ENCODE results near the gene PLAU.

The PLAU gene

GRCh38 chr10:73907841-73908517 is 3.0 kb upstream of the PLAU start:
- TF ChIP-seq CTCF (IDR thresholded peaks at IDR 0.05; ENCODE audit: low read depth, low read length, missing control alignments), result no peak
- H3K4me3 ChIP-seq (replicated peaks; ENCODE audit: low read depth, low read length), result no peak overlapping the region
- DNase-seq (ENCODE audit: extremely low read depth, low read depth), result no peak

DNA sequence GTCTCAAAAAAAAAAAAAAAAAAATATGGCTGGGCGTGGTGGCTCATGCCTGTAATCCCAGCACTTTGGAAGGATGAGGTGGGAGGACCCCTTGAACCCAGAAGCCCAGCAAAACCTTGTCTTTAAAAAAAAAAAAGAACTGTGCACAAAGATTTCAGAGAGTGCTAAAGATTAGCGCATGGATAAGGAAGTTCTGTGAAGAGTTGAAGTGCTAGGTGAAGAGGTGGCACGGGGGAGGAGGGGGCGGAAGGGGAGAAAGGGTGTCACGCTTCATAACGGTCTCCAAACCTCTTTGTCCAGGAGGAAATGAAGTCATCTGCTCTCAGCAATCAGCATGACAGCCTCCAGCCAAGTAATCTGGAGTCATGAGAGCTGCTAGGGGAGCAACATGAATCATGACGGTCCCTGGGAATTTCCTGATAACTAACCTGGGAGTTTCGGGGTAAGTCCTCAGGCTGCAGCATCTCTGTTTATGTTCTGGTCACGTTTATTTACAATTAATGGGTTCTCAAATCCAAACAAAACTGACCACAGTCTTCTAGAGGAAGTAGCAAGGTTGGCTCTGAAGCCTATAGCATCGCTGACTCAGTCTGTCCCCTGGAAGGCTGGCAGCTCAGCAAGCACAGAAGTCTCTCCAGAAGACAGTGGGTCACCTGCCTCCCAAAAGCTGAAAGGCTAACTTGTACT is 1.9 kb upstream of the PLAU start:
- peak overlapping the region; percentile 16 for H3K4me3 ChIP-seq (replicated peaks; ENCODE audit: low read depth, low read length)
- peak; percentile 99 for DNase-seq (ENCODE audit: extremely low read depth, low read depth)
- TF ChIP-seq CTCF (IDR thresholded peaks at IDR 0.05; ENCODE audit: low read depth, low read length, missing control alignments), result no peak

GRCh38 chr10:73909540-73910115 is 1.3 kb upstream of the PLAU start:
- TF ChIP-seq CTCF (IDR thresholded peaks at IDR 0.05; ENCODE audit: low read depth, low read length, missing control alignments), result no peak
- DNase-seq (ENCODE audit: extremely low read depth, low read depth), result no peak
- H3K4me3 ChIP-seq (replicated peaks; ENCODE audit: low read depth, low read length), result peak overlapping the region; percentile 16

DNA sequence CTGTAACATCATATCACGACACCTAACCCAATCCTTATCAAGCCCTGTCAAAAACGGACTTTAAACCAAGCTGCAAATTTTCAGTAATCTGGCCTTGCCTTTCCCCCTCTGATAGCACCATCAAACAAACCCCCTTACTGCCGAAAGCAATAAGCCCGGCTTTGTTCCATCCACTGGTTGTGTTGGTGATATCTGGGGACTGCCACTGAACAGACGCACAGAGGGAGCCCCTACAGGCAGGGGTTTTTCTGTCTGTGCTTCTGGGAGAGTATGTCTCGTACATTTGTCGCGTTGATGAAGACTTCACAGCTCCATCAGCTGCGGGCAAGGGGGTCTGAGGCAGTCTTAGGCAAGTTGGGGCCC is 550 bp upstream of the PLAU start:
- DNase-seq (ENCODE audit: extremely low read depth, low read depth), result no peak
- H3K4me3 ChIP-seq (replicated peaks; ENCODE audit: low read depth, low read length), result peak overlapping the region; percentile 75
- no peak for TF ChIP-seq CTCF (IDR thresholded peaks at IDR 0.05; ENCODE audit: low read depth, low read length, missing control alignments)

DNA sequence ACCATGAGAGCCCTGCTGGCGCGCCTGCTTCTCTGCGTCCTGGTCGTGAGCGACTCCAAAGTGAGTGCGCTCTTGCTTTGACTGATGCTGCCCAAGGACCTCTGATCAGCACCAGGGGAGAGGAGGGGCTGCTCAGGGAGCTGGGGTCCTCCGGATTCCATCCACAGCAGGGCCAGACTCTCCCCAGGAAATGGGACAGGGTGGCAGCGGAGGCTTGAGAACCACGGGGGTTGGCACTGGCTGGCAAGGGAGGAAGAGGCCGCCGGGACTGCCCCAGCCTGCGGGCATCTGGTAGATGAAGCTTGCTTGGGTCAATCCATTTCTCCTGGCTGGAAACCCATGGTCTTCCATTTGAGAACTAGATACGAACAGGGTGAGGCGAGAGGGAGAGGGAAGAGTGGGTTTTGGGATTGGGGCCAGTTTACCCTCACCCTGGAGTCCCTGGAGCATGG is 647 bp downstream of the PLAU start:
- TF ChIP-seq CTCF (IDR thresholded peaks at IDR 0.05; ENCODE audit: low read depth, low read length, missing control alignments), result no peak
- H3K4me3 ChIP-seq (replicated peaks; ENCODE audit: low read depth, low read length), result peak overlapping the region; percentile 75
- DNase-seq (ENCODE audit: extremely low read depth, low read depth), result no peak

DNA sequence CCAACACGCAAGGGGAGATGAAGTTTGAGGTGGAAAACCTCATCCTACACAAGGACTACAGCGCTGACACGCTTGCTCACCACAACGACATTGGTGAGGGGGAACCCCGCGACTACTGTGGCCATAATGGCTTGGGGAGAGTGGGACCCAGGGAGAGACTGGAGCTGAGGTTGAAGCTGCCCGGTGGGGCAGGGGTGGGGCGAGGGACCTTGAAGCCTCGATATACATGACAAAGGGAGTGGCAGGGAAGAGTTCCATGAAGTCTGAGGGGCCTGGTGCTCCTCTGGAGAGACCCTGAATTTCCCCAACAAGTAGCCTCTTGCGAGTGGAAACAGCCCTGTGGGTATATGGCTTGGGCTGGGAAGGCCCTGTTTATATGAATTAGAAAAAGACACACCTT is 3.1 kb downstream of the PLAU start:
- TF ChIP-seq CTCF (IDR thresholded peaks at IDR 0.05; ENCODE audit: low read depth, low read length, missing control alignments), result no peak

More for the DNA sequence above, 3.1 kb downstream of the PLAU start:
- peak overlapping the region; percentile 75 for H3K4me3 ChIP-seq (replicated peaks; ENCODE audit: low read depth, low read length)
- no peak for DNase-seq (ENCODE audit: extremely low read depth, low read depth)

Measured in HFF-Myc (cell line).